GM03348 (cell line): ENCODE data around the gene PSME2.

Experiments used
- DNase-seq: peaks from one replicate; pipeline ENCODE4 v3.0.0; 2012; ENCODE audit warnings: low spot score

The PSME2 gene

GRCh38 chr14:24179294-24179960 lies 33.0 kb upstream of the PSME2 start:
- no peak for DNase-seq

GRCh38 chr14:24178399-24179178 lies 32.2 kb upstream of the PSME2 start:
- DNase-seq, result no peak

- DNase-seq, result no peak
Observed at GRCh38 chr14:24177891-24178290, 31.5 kb upstream of the PSME2 start.

GRCh38 chr14:24177041-24177825 lies 30.8 kb upstream of the PSME2 start:
- no peak for DNase-seq

- DNase-seq, result no peak
Observed at GRCh38 chr14:24176599-24176998, 30.2 kb upstream of the PSME2 start.

- DNase-seq, result no peak
Observed at GRCh38 chr14:24172871-24173281, 26.5 kb upstream of the PSME2 start.

GRCh38 chr14:24172261-24172860 lies 26.0 kb upstream of the PSME2 start:
- no peak for DNase-seq

- no peak for DNase-seq
Observed at GRCh38 chr14:24171422-24172260, 25.2 kb upstream of the PSME2 start, which contains the start of gene REC8. Gene REC8, plus strand, starts transcription at chr14:24172080. Its CDS starts 473 bp downstream, at chr14:24172553.

GRCh38 chr14:24167469-24168114 lies 21.2 kb upstream of the PSME2 start:
- no peak for DNase-seq

- DNase-seq, result no peak
Observed at GRCh38 chr14:24165785-24166184, 19.4 kb upstream of the PSME2 start.

GRCh38 chr14:24164518-24164991 lies 18.1 kb upstream of the PSME2 start:
- DNase-seq, result no peak

- no peak for DNase-seq
Observed at GRCh38 chr14:24162093-24162492, 15.7 kb upstream of the PSME2 start.

GRCh38 chr14:24160850-24161804 lies 14.7 kb upstream of the PSME2 start, which contains the start of gene IRF9:
Gene IRF9, plus strand, starts transcription at chr14:24161265. Its CDS starts 880 bp downstream, at chr14:24162145.
- DNase-seq, result peak; percentile 95

GRCh38 chr14:24160499-24160849 lies 14.1 kb upstream of the PSME2 start:
- no peak for DNase-seq

- no peak for DNase-seq
Observed at GRCh38 chr14:24159777-24160498, 13.5 kb upstream of the PSME2 start.

GRCh38 chr14:24157331-24157730 lies 10.9 kb upstream of the PSME2 start:
- DNase-seq, result no peak

GRCh38 chr14:24156840-24157239 lies 10.4 kb upstream of the PSME2 start:
- no peak for DNase-seq

GRCh38 chr14:24155100-24155499 lies 8.7 kb upstream of the PSME2 start:
- no peak for DNase-seq
